GM18909 (cell line): ENCODE data around the gene RUNX1.

Source experiments
- ATAC-seq: cut with Tn5 transposase; IDR thresholded peaks from one replicate; pipeline ENCODE4 v1.9.1; 2021; ENCODE audit warnings: mild to moderate bottlenecking; ENCODE audit not compliant: unreplicated experiment, poor library complexity

RUNX1 gene

GRCh38 chr21:34782506-34783360, 266.4 kb downstream of the RUNX1 start:
- ATAC-seq = no peak

GRCh38 chr21:34781526-34781925, 267.6 kb downstream of the RUNX1 start:
- no peak for ATAC-seq

GRCh38 chr21:34779860-34780259, 269.2 kb downstream of the RUNX1 start:
- ATAC-seq = no peak

- no peak for ATAC-seq
Observed at GRCh38 chr21:34775793-34776192, 273.3 kb downstream of the RUNX1 start.

GRCh38 chr21:34774750-34775149, 274.4 kb downstream of the RUNX1 start:
- ATAC-seq = no peak

- ATAC-seq = no peak
Observed at GRCh38 chr21:34771512-34772028, 277.5 kb downstream of the RUNX1 start.

GRCh38 chr21:34770576-34770975, 278.5 kb downstream of the RUNX1 start:
- ATAC-seq = no peak

GRCh38 chr21:34768326-34768725, 280.8 kb downstream of the RUNX1 start:
- ATAC-seq = no peak

- ATAC-seq = no peak
Observed at GRCh38 chr21:34766862-34767261, 282.2 kb downstream of the RUNX1 start.

- no peak for ATAC-seq
Observed at GRCh38 chr21:34765619-34766018, 283.5 kb downstream of the RUNX1 start.

- ATAC-seq = no peak
Observed at GRCh38 chr21:34764715-34765284, 284.3 kb downstream of the RUNX1 start.

GRCh38 chr21:34762786-34763185, 286.3 kb downstream of the RUNX1 start:
- ATAC-seq = no peak

- no peak for ATAC-seq
Observed at GRCh38 chr21:34761758-34762330, 287.3 kb downstream of the RUNX1 start.

- no peak for ATAC-seq
Observed at GRCh38 chr21:34754690-34755647, 294.1 kb downstream of the RUNX1 start.

GRCh38 chr21:34748862-34749261, 300.2 kb downstream of the RUNX1 start:
- ATAC-seq = no peak

- peak; percentile 83 for ATAC-seq
Observed at GRCh38 chr21:34745557-34746255, 303.4 kb downstream of the RUNX1 start.

- ATAC-seq = no peak
Observed at GRCh38 chr21:34744801-34745200, 304.3 kb downstream of the RUNX1 start.

GRCh38 chr21:34743831-34744230, 305.3 kb downstream of the RUNX1 start:
- no peak for ATAC-seq

GRCh38 chr21:34743285-34743684, 305.8 kb downstream of the RUNX1 start:
- ATAC-seq = no peak

- ATAC-seq = no peak
Observed at GRCh38 chr21:34740198-34740597, 308.9 kb downstream of the RUNX1 start.
